Mesenchymal stem cell (in vitro differentiated cells and primary cell): ENCODE data around the gene RHNO1.

Experiments used
- DNase-seq: peaks from one replicate; pipeline ENCODE4 v3.0.0-alpha.2; 2013
- H2AFZ ChIP-seq: one replicate; pipeline ENCODE4 v1.6.1; 2013; ENCODE audit warnings: low read depth, mild to moderate bottlenecking, control low read depth, inconsistent platforms, low read length, moderate library complexity
- H2AK5ac ChIP-seq: 2 replicates; pipeline ENCODE4 v1.6.1; 2013; ENCODE audit warnings: low read length, moderate library complexity, mild to moderate bottlenecking, inconsistent platforms; ENCODE audit not compliant: severe bottlenecking
- H2BK120ac ChIP-seq: one replicate; pipeline ENCODE4 v1.6.1; 2013; ENCODE audit warnings: low read depth, mild to moderate bottlenecking, inconsistent platforms, low read length, moderate library complexity
- H2BK12ac ChIP-seq, 2 experiments: one replicate each; pipeline ENCODE4 v1.6.1; 2013; ENCODE audit warnings: inconsistent platforms in 2 of 2, low read length in 2 of 2, mild to moderate bottlenecking in 2 of 2, moderate library complexity in 2 of 2, control low read depth in 1 of 2
- H2BK15ac ChIP-seq: one replicate; pipeline ENCODE4 v1.6.1; 2013; ENCODE audit warnings: mild to moderate bottlenecking, low read depth, inconsistent platforms; ENCODE audit not compliant: poor library complexity, severe bottlenecking
- H2BK5ac ChIP-seq: 2 replicates; pipeline ENCODE4 v1.6.1; 2013; ENCODE audit warnings: low read depth, mild to moderate bottlenecking, low read length, control low read depth, inconsistent platforms; ENCODE audit not compliant: poor library complexity, severe bottlenecking
- H3K14ac ChIP-seq, 2 experiments: one replicate each; pipeline ENCODE4 v1.6.1; 2013; ENCODE audit warnings: inconsistent platforms in 2 of 2, low read length in 2 of 2, control low read depth in 1 of 2, mild to moderate bottlenecking in 1 of 2, moderate library complexity in 1 of 2
- H3K18ac ChIP-seq, 2 experiments: one replicate each; pipeline ENCODE4 v1.6.1; 2013; ENCODE audit warnings: inconsistent platforms in 2 of 2, low read length in 2 of 2, control low read depth in 1 of 2, low read depth in 1 of 2, mild to moderate bottlenecking in 1 of 2
- H3K23ac ChIP-seq, 2 experiments: one replicate each; pipeline ENCODE4 v1.6.1; 2013; ENCODE audit warnings: inconsistent platforms in 2 of 2, low read length in 2 of 2, mild to moderate bottlenecking in 2 of 2, moderate library complexity in 2 of 2, control low read depth in 1 of 2
- H3K27ac ChIP-seq: 2 replicates; pipeline ENCODE4 v1.5.1; 2013; ENCODE audit warnings: mild to moderate bottlenecking, moderate library complexity, low read length, control low read depth, inconsistent platforms; ENCODE audit not compliant: poor library complexity, severe bottlenecking
- H3K27me3 ChIP-seq, 2 experiments: 2 replicates each; pipeline versions ENCODE4 v1.6.1 to v1.7.0; 2013; ENCODE audit warnings: low read length in 2 of 2, mild to moderate bottlenecking in 2 of 2, moderate library complexity in 2 of 2, control low read depth in 1 of 2, inconsistent platforms in 1 of 2; ENCODE audit not compliant: control insufficient read depth in 1 of 2, insufficient read depth in 1 of 2
- H3K36me3 ChIP-seq, 2 experiments: 2 replicates each; pipeline versions ENCODE4 v1.6.1 to v1.7.0; 2013; ENCODE audit warnings: low read length in 2 of 2, control low read depth in 1 of 2, inconsistent platforms in 1 of 2, low read depth in 1 of 2, mild to moderate bottlenecking in 1 of 2; ENCODE audit not compliant: insufficient read depth in 2 of 2, control insufficient read depth in 1 of 2
- H3K4ac ChIP-seq, 2 experiments: one replicate each; pipeline ENCODE4 v1.6.1; 2013; ENCODE audit warnings: inconsistent platforms in 2 of 2, low read length in 2 of 2, mild to moderate bottlenecking in 2 of 2, moderate library complexity in 2 of 2, control low read depth in 1 of 2, low read depth in 1 of 2
- H3K4me1 ChIP-seq: 2 replicates; pipeline ENCODE4 v1.6.1; 2013; ENCODE audit warnings: low read depth, low read length, control low read depth; ENCODE audit not compliant: control insufficient read depth, insufficient read depth
- H3K4me2 ChIP-seq: 2 replicates; pipeline ENCODE4 v1.6.1; 2013; ENCODE audit warnings: low read length, mild to moderate bottlenecking, inconsistent platforms; ENCODE audit not compliant: poor library complexity, severe bottlenecking
- H3K4me3 ChIP-seq, 2 experiments: 2 replicates each; pipeline versions ENCODE4 v1.5.1 to v1.7.0; 2013; ENCODE audit warnings: low read length in 2 of 2, mild to moderate bottlenecking in 2 of 2, control low read depth in 1 of 2, low read depth in 1 of 2; ENCODE audit not compliant: insufficient read depth in 1 of 2
- H3K79me1 ChIP-seq: replicated peaks from 2 replicates; pipeline ENCODE4 v1.6.1; 2013; ENCODE audit warnings: mild to moderate bottlenecking, control low read depth, low read length, inconsistent platforms; ENCODE audit not compliant: poor library complexity, severe bottlenecking
- H3K9ac ChIP-seq: 2 replicates; pipeline ENCODE4 v1.7.0; 2013; ENCODE audit warnings: mild to moderate bottlenecking, low read length, moderate library complexity
- H3K9me3 ChIP-seq: 2 replicates; pipeline ENCODE4 v1.7.0; 2013; ENCODE audit warnings: mild to moderate bottlenecking, low read length; ENCODE audit not compliant: control insufficient read depth
- H4K8ac ChIP-seq: one replicate; pipeline ENCODE4 v1.6.1; 2013; ENCODE audit warnings: inconsistent platforms, mild to moderate bottlenecking, low read length, moderate library complexity
- H4K91ac ChIP-seq: one replicate; pipeline ENCODE4 v1.6.1; 2013; ENCODE audit warnings: mild to moderate bottlenecking, low read length, inconsistent platforms
- WGBS: methylation state at CpG from one replicate; pipeline ENCODE4 v1.1.7; 2013; ENCODE audit warnings: mixed read lengths; 5-methylcytosine and 5-hydroxymethylcytosine counted together

Gene RHNO1

GRCh38 chr12:2919249-2919648, 42.2 kb downstream of the RHNO1 start:
- WGBS: 100% methylated on average over 1 of the region's 2 CpGs

GRCh38 chr12:2922329-2922728, 45.3 kb downstream of the RHNO1 start:
- Histone ChIP-seq H3K4me1 (peaks cover 1% of the 10 kb centered on the region), H4K91ac (no peak overlapping the region), H3K4ac (no peak overlapping the region), H3K18ac (no peak overlapping the region), H3K36me3 (peaks cover 47 to 76% of the 10 kb centered on the region in 2 experiments), H2AFZ (no peak overlapping the region), H3K4me2 (no peak overlapping the region), H3K9ac (no peak overlapping the region), H3K9me3 (no peaks in the 10 kb centered on the region), H2BK120ac (no peak overlapping the region), H2BK12ac (no peak overlapping the region), H3K14ac (no peak overlapping the region), H3K27me3 (no peaks in the 10 kb centered on the region), H2BK15ac (no peak overlapping the region), H3K4me3 (no peak overlapping the region), H3K23ac (no peak overlapping the region), H4K8ac (no peak overlapping the region), H3K79me1 (peaks cover 28% of the 10 kb centered on the region), H3K27ac (no peak overlapping the region), H2AK5ac (no peak overlapping the region), H2BK5ac (no peak overlapping the region)
- no peak for DNase-seq
- WGBS: 75% methylated on average over 2 of the region's 2 CpGs

More at GRCh38 chr12:2919249-2919648, 42.2 kb downstream of the RHNO1 start:
- no peak overlapping the region for H3K18ac ChIP-seq
- H3K4me2 ChIP-seq: no peak overlapping the region
- H3K4ac ChIP-seq: no peak overlapping the region
- no peak overlapping the region for H2BK5ac ChIP-seq
- H3K36me3 ChIP-seq: peaks cover 44 to 83% of the 10 kb centered on the region in 2 experiments
- DNase-seq: no peak
- no peaks in the 10 kb centered on the region for H3K9me3 ChIP-seq
- no peak overlapping the region for H3K23ac ChIP-seq
- H3K27me3 ChIP-seq: no peaks in the 10 kb centered on the region
- no peak overlapping the region for H3K14ac ChIP-seq
- peaks cover 21% of the 10 kb centered on the region for H3K79me1 ChIP-seq
- H2BK120ac ChIP-seq: no peak overlapping the region
- no peak overlapping the region for H2BK15ac ChIP-seq
- no peak overlapping the region for H3K9ac ChIP-seq
- no peak overlapping the region for H4K91ac ChIP-seq
- no peak overlapping the region for H4K8ac ChIP-seq
- H3K4me3 ChIP-seq: no peak overlapping the region
- no peak overlapping the region for H2AFZ ChIP-seq
- H3K4me1 ChIP-seq: peaks cover 1% of the 10 kb centered on the region
- no peak overlapping the region for H3K27ac ChIP-seq
- H2BK12ac ChIP-seq: no peak overlapping the region
- H2AK5ac ChIP-seq: no peak overlapping the region

- Histone ChIP-seq H3K79me1 (peaks cover 27% of the 10 kb centered on the region), H3K23ac (no peak overlapping the region), H3K4me2 (no peak overlapping the region), H3K4me3 (no peak overlapping the region), H2BK120ac (no peak overlapping the region), H4K8ac (no peak overlapping the region), H3K27ac (no peak overlapping the region), H2BK5ac (no peak overlapping the region), H3K9me3 (no peaks in the 10 kb centered on the region), H3K18ac (no peak overlapping the region), H4K91ac (no peak overlapping the region), H3K4me1 (peaks cover 1% of the 10 kb centered on the region), H2AK5ac (no peak overlapping the region), H3K4ac (no peak overlapping the region), H3K27me3 (no peaks in the 10 kb centered on the region), H2BK12ac (no peak overlapping the region), H2BK15ac (no peak overlapping the region), H2AFZ (no peak overlapping the region), H3K9ac (no peak overlapping the region), H3K14ac (no peak overlapping the region), H3K36me3 (peaks cover 43 to 82% of the 10 kb centered on the region in 2 experiments)
- no peak for DNase-seq
- 97% methylated on average over 9 of the region's 9 CpGs for WGBS
Measured at GRCh38 chr12:2923057-2923456, 46.0 kb downstream of the RHNO1 start.

- Histone ChIP-seq H2AK5ac (no peak overlapping the region), H3K27ac (no peak overlapping the region), H3K27me3 (no peaks in the 10 kb centered on the region), H3K23ac (no peak overlapping the region), H3K18ac (no peak overlapping the region), H3K4me2 (no peak overlapping the region), H2AFZ (no peak overlapping the region), H4K91ac (no peak overlapping the region), H2BK5ac (no peak overlapping the region), H3K4ac (no peak overlapping the region), H2BK15ac (no peak overlapping the region), H2BK12ac (no peak overlapping the region), H3K4me1 (peaks cover 1% of the 10 kb centered on the region), H4K8ac (no peak overlapping the region), H3K14ac (no peak overlapping the region), H3K9ac (no peak overlapping the region), H3K36me3 (peaks cover 36 to 82% of the 10 kb centered on the region in 2 experiments), H3K79me1 (peaks cover 24% of the 10 kb centered on the region), H3K9me3 (no peaks in the 10 kb centered on the region), H3K4me3 (no peak overlapping the region), H2BK120ac (no peak overlapping the region)
- DNase-seq: no peak
- 97% methylated on average over 3 of the region's 3 CpGs for WGBS
Measured at GRCh38 chr12:2924019-2924418, 47.0 kb downstream of the RHNO1 start.
